Measurements from ENCODE around the gene NDUFB3. TPM values are rescaled to one million over a fixed set of nuclear protein-coding genes. Genes with fewer than 3 reads are reported as not detected.

The NDUFB3 gene
- total RNA-seq, 1 donor = 25.7 TPM

- TF ChIP-seq, protein P1, sequence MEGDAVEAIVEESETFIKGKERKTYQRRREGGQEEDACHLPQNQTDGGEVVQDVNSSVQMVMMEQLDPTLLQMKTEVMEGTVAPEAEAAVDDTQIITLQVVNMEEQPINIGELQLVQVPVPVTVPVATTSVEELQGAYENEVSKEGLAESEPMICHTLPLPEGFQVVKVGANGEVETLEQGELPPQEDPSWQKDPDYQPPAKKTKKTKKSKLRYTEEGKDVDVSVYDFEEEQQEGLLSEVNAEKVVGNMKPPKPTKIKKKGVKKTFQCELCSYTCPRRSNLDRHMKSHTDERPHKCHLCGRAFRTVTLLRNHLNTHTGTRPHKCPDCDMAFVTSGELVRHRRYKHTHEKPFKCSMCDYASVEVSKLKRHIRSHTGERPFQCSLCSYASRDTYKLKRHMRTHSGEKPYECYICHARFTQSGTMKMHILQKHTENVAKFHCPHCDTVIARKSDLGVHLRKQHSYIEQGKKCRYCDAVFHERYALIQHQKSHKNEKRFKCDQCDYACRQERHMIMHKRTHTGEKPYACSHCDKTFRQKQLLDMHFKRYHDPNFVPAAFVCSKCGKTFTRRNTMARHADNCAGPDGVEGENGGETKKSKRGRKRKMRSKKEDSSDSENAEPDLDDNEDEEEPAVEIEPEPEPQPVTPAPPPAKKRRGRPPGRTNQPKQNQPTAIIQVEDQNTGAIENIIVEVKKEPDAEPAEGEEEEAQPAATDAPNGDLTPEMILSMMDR (IDR thresholded peaks at IDR 0.05; ENCODE audit: extremely low read depth, low read depth, low read length) = no peak
- peaks cover 48% of the 10 kb centered on the region for H3K79me2 ChIP-seq (ENCODE audit: insufficient read depth, low read length)
Observed at GRCh38 chr2:201074996-201075395, 3.2 kb downstream of the NDUFB3 start.

DNA sequence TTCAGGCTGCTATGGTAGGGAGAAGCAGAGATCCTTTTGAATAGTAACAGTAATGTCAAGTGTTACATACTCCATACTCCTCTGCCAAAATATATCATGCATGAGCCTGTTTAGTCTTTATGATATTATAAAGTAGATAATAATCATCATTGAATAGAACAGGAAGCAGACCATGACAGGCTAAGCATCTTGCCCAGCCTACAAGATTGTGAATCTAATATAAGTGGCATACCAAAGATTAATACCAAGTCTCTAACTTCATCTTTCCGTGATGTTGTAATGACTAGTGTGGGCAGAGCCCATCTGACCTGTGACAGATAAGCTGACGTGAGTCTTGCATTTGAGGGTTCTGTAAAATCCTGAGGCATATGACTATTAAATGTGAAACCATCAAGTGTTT lies 13.1 kb downstream of the NDUFB3 start:
- peaks cover 8% of the 10 kb centered on the region for H3K79me2 ChIP-seq (ENCODE audit: insufficient read depth, low read length)
- no peak for DNase-seq (ENCODE audit: insufficient read length, low spot score, missing footprints)
- H3K27ac ChIP-seq (ENCODE audit: low read depth, low read length) = no peak overlapping the region
- no peak overlapping the region for H3K4me2 ChIP-seq (ENCODE audit: insufficient read depth, low read length)
- no peaks in the 10 kb centered on the region for H3K27me3 ChIP-seq (ENCODE audit: insufficient read depth, low read length)
- H3K4me3 ChIP-seq (ENCODE audit: insufficient read depth, low read length) = no peak overlapping the region
- TF ChIP-seq, protein P1 (IDR thresholded peaks at IDR 0.05; ENCODE audit: extremely low read depth, low read depth, low read length) = no peak
- no peaks in the 10 kb centered on the region for H3K4me1 ChIP-seq (ENCODE audit: insufficient read depth, low read length)
- no peak overlapping the region for H2AFZ ChIP-seq (ENCODE audit: low read length)
- H3K36me3 ChIP-seq (ENCODE audit: insufficient read depth, low read length) = peaks cover 18% of the 10 kb centered on the region
- H3K9me3 ChIP-seq (ENCODE audit: low read depth, low read length) = no peaks in the 10 kb centered on the region
- H4K20me1 ChIP-seq (ENCODE audit: insufficient read depth, low read length) = no peaks in the 10 kb centered on the region

More at GRCh38 chr2:201074996-201075395, 3.2 kb downstream of the NDUFB3 start:
- Histone ChIP-seq H3K9me3 (ENCODE audit: low read depth, low read length) (no peaks in the 10 kb centered on the region), H2AFZ (ENCODE audit: low read length) (no peak overlapping the region), H4K20me1 (ENCODE audit: insufficient read depth, low read length) (no peaks in the 10 kb centered on the region), H3K4me3 (ENCODE audit: insufficient read depth, low read length) (no peak overlapping the region), H3K4me2 (ENCODE audit: insufficient read depth, low read length) (no peak overlapping the region), H3K27me3 (ENCODE audit: insufficient read depth, low read length) (no peaks in the 10 kb centered on the region), H3K4me1 (ENCODE audit: insufficient read depth, low read length) (peaks cover 14% of the 10 kb centered on the region), H3K36me3 (ENCODE audit: insufficient read depth, low read length) (peaks cover 5% of the 10 kb centered on the region), H3K27ac (ENCODE audit: low read depth, low read length) (no peak overlapping the region)
- no peak for DNase-seq (ENCODE audit: insufficient read length, low spot score, missing footprints)

GRCh38 chr2:201090574-201090973 lies 18.8 kb downstream of the NDUFB3 start:
- Histone ChIP-seq H3K27ac (ENCODE audit: low read depth, low read length) (no peak overlapping the region), H3K4me3 (ENCODE audit: insufficient read depth, low read length) (no peak overlapping the region), H3K9me3 (ENCODE audit: low read depth, low read length) (no peaks in the 10 kb centered on the region), H2AFZ (ENCODE audit: low read length) (no peak overlapping the region), H3K4me2 (ENCODE audit: insufficient read depth, low read length) (no peak overlapping the region), H3K36me3 (ENCODE audit: insufficient read depth, low read length) (peaks cover 18% of the 10 kb centered on the region), H3K4me1 (ENCODE audit: insufficient read depth, low read length) (no peaks in the 10 kb centered on the region), H3K27me3 (ENCODE audit: insufficient read depth, low read length) (no peaks in the 10 kb centered on the region), H3K79me2 (ENCODE audit: insufficient read depth, low read length) (no peaks in the 10 kb centered on the region), H4K20me1 (ENCODE audit: insufficient read depth, low read length) (no peaks in the 10 kb centered on the region)
- DNase-seq (ENCODE audit: insufficient read length, low spot score, missing footprints) = no peak
- TF ChIP-seq, protein P1 (IDR thresholded peaks at IDR 0.05; ENCODE audit: extremely low read depth, low read depth, low read length) = no peak

GRCh38 chr2:201093573-201093972 lies 21.8 kb downstream of the NDUFB3 start:
- peaks cover 10% of the 10 kb centered on the region for H3K36me3 ChIP-seq (ENCODE audit: insufficient read depth, low read length)
- TF ChIP-seq, protein P1 (IDR thresholded peaks at IDR 0.05; ENCODE audit: extremely low read depth, low read depth, low read length) = no peak
- no peak overlapping the region for H3K4me2 ChIP-seq (ENCODE audit: insufficient read depth, low read length)
- H3K79me2 ChIP-seq (ENCODE audit: insufficient read depth, low read length) = no peaks in the 10 kb centered on the region
- H3K4me1 ChIP-seq (ENCODE audit: insufficient read depth, low read length) = no peaks in the 10 kb centered on the region
- H4K20me1 ChIP-seq (ENCODE audit: insufficient read depth, low read length) = no peaks in the 10 kb centered on the region
- no peak overlapping the region for H3K4me3 ChIP-seq (ENCODE audit: insufficient read depth, low read length)
- DNase-seq (ENCODE audit: insufficient read length, low spot score, missing footprints) = no peak
- no peaks in the 10 kb centered on the region for H3K27me3 ChIP-seq (ENCODE audit: insufficient read depth, low read length)
- H2AFZ ChIP-seq (ENCODE audit: low read length) = no peak overlapping the region
- H3K27ac ChIP-seq (ENCODE audit: low read depth, low read length) = no peak overlapping the region
- no peaks in the 10 kb centered on the region for H3K9me3 ChIP-seq (ENCODE audit: low read depth, low read length)

All from osteoblast (primary cell).